Mucosa of rectum (tissue), 2 donors: ENCODE data around the gene TELO2.

Source experiments
- H3K27ac ChIP-seq, 2 donors: one replicate each; pipeline ENCODE4 v1.7.0; 2013; ENCODE audit warnings: inconsistent platforms in 2 of 2, low read depth in 2 of 2, low read length in 2 of 2
- H3K27me3 ChIP-seq, 2 donors: one replicate each; pipeline ENCODE4 v1.7.0; 2013; ENCODE audit warnings: low read length in 2 of 2; ENCODE audit not compliant: control insufficient read depth in 2 of 2, insufficient read depth in 2 of 2
- H3K36me3 ChIP-seq, 2 donors: one replicate each; pipeline ENCODE4 v1.7.0; 2013; ENCODE audit warnings: low read length in 2 of 2; ENCODE audit not compliant: control insufficient read depth in 2 of 2, insufficient read depth in 2 of 2
- H3K4me1 ChIP-seq, 2 donors: one replicate each; pipeline ENCODE4 v1.7.0; 2013; ENCODE audit warnings: low read length in 2 of 2, mild to moderate bottlenecking in 1 of 2; ENCODE audit not compliant: control insufficient read depth in 2 of 2, insufficient read depth in 2 of 2
- H3K4me3 ChIP-seq, 2 donors: one replicate each; pipeline ENCODE4 v1.7.0; 2013; ENCODE audit warnings: low read length in 2 of 2
- H3K9ac ChIP-seq, 2 donors: one replicate each; pipeline ENCODE4 v1.7.0; 2013; ENCODE audit warnings: low read length in 2 of 2, low read depth in 1 of 2, mild to moderate bottlenecking in 1 of 2
- H3K9me3 ChIP-seq, 2 donors: one replicate each; pipeline ENCODE4 v1.7.0; 2013; ENCODE audit warnings: low read length in 2 of 2; ENCODE audit not compliant: control insufficient read depth in 2 of 2
- donor health status: healthy.
- donor health status: Normal muscosa, but diverticular disease.

Gene TELO2

DNA sequence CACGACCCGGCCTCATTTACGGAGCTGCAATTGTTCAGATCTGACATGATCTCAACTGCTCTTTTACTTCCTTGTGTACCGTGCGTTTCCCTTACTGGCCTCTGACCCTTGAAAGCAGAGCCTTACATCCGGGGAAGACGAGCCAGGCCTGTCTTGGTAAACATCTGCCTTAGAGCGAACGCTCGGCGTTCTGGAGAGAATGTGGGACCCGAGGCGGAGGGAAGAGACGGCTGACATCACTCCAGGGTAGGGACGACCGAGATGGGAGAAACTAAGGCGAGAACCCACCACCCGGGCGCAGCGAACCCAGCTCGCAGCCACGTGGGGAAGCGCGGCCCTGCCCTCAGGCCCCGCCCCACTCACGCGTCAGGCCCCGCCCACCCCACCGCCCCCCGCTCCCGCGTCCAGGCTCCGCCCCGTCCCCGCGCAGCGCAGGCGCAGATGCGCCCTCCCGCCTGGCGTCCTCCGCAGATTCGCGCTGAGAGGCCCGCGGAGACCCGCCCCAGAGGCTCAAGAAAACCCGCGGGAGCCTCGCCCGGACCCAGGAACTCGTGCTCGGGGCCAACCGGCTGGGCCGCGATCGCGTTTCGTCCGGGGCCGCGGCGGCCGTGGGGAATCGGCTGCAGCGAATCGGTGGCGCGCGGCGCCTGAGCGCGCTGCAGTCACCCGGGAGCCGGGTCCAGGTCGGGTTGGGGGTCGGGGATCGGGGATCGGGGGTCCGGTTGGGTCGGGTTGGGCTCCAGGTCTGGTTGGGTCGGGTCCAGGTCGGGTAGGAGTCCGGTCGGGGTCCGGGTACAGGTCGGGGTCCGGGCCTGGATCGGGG, at the start of gene TELO2:
TELO2 (plus strand) TSS at position 438 of the 823 bp plus-strand sequence. CDS start 922 bp downstream, outside the sequence.
- Histone ChIP-seq H3K9me3 (no peaks in the 10 kb centered on the region), H3K4me1 (peaks cover 15% of the 10 kb centered on the region in 2 donors), H3K4me3 (peak within 1 kb of the TSS; percentile 76 to 86), H3K9ac (peak within 1 kb of the TSS; percentile 79 to 81), H3K27me3 (no peaks in the 10 kb centered on the region), H3K36me3 (peaks cover 10 to 19% of the 10 kb centered on the region in 2 donors), H3K27ac (peak within 1 kb of the TSS; percentile 86 to 88)

- Histone ChIP-seq H3K27me3 (no peaks in the 10 kb centered on the region), H3K9me3 (no peaks in the 10 kb centered on the region), H3K9ac (no peak overlapping the region), H3K4me1 (no peaks in the 10 kb centered on the region), H3K27ac (no peak overlapping the region), H3K36me3 (peaks cover 9 to 10% of the 10 kb centered on the region in 2 donors), H3K4me3 (no peak overlapping the region)
These were observed 49.7 kb upstream of the TELO2 start for GRCh38 chr16:1443403-1443973.

GRCh38 chr16:1443980-1444729, 49.0 kb upstream of the TELO2 start, which contains the start of gene CCDC154:
TSS of gene CCDC154 (minus strand) at chr16:1444556. CDS start at chr16:1444322, 234 bp downstream.
- no peaks in the 10 kb centered on the region for H3K27me3 ChIP-seq
- no peaks in the 10 kb centered on the region for H3K9me3 ChIP-seq
- no peak within 1 kb of the TSS for H3K9ac ChIP-seq
- no peak within 1 kb of the TSS for H3K4me3 ChIP-seq
- H3K4me1 ChIP-seq, result no peaks in the 10 kb centered on the region
- H3K36me3 ChIP-seq, result peaks cover 9 to 10% of the 10 kb centered on the region in 2 donors
- no peak within 1 kb of the TSS for H3K27ac ChIP-seq

DNA sequence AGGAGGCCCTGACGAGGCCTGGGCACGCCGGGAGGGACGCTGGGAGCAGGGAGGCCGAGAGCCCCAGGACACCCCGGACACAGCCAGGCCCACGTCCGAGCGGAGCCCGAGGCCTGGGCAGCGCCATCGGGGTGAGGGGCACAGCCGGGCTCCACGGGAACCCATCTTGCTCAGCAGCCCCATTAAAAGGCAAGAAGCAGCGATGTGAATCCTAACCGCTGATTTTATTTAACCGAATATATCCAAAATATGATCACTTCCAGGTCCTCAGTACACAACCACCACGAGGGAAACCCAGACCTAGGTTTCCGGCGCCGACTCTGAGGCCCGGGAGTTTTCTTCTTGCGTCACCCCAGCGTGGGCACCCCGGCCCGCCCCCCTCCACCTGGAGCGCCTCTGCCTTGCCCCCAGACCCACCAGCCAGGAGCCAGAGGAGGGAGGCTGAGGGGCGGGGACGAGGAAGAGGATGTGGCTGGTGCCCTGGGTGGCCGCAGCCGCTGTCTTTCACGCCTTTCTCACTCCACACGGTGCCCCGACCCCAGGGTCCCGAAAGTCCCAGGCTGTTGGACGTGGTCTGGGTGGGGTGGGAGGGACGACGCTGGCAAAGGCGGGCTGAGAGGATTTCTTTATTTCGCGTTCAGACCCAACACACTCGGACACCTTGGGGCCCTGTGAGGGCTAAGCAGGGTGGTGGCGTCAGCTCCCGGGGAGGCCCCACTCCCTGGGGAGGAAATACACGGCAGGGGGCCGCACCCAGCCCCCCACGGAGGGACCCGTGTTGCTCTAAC, 48.2 kb upstream of the TELO2 start:
- H3K4me1 ChIP-seq, result no peaks in the 10 kb centered on the region
- no peak overlapping the region for H3K27ac ChIP-seq
- no peaks in the 10 kb centered on the region for H3K27me3 ChIP-seq
- H3K36me3 ChIP-seq, result peaks cover 10 to 14% of the 10 kb centered on the region in 2 donors
- H3K9ac ChIP-seq, result no peak overlapping the region
- no peaks in the 10 kb centered on the region for H3K9me3 ChIP-seq
- no peak overlapping the region for H3K4me3 ChIP-seq

DNA sequence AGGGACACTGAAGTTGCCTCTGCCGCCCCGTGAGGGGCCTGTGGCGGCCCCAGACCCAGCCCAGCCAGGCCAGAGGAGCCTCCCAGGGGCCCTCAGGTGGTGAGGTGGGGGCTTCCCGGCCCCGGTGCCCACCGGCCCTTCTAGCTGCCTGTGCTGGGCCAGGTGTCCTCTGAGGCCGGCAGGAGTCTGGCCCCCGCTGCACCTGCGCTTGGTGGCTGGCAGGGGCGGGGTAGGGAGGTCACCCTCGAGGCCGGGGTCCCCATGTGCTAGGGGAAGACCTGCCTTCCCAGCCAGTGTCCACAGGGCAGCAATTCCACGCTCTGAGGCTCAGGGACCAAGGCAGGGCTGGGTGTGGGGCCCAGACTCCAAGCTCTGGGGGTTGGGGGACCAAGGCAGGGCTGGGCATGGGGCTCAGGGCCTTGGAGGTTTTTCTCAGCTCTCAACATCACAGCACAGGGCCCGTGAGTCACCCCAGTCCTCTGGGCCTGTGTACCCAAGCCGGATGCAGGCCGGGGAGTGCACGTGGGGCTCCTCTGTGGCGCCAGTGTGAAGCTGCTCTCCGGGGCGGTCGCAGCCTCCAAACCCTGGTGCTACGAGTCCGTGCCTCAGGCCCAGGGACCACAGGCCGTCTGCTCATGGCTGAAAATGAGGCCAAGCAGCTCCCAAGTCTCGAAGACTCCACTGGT, 47.5 kb upstream of the TELO2 start:
- peaks cover 12 to 14% of the 10 kb centered on the region in 2 donors for H3K36me3 ChIP-seq
- no peaks in the 10 kb centered on the region for H3K9me3 ChIP-seq
- H3K4me3 ChIP-seq, result no peak overlapping the region
- H3K9ac ChIP-seq, result no peak overlapping the region
- no peaks in the 10 kb centered on the region for H3K4me1 ChIP-seq
- H3K27ac ChIP-seq, result no peak overlapping the region
- no peaks in the 10 kb centered on the region for H3K27me3 ChIP-seq

- H3K9me3 ChIP-seq, result no peaks in the 10 kb centered on the region
- peaks cover 14 to 19% of the 10 kb centered on the region in 2 donors for H3K36me3 ChIP-seq
- no peaks in the 10 kb centered on the region for H3K27me3 ChIP-seq
- H3K27ac ChIP-seq, result no peak overlapping the region
- no peak overlapping the region for H3K4me3 ChIP-seq
- H3K4me1 ChIP-seq, result no peaks in the 10 kb centered on the region
- H3K9ac ChIP-seq, result no peak overlapping the region
These were observed 46.7 kb upstream of the TELO2 start for GRCh38 chr16:1446296-1447080.

GRCh38 chr16:1447965-1448364, 45.2 kb upstream of the TELO2 start:
- H3K27me3 ChIP-seq, result no peaks in the 10 kb centered on the region
- no peaks in the 10 kb centered on the region for H3K9me3 ChIP-seq
- no peak overlapping the region for H3K4me3 ChIP-seq
- no peak overlapping the region for H3K9ac ChIP-seq
- peaks cover 14 to 22% of the 10 kb centered on the region in 2 donors for H3K36me3 ChIP-seq
- no peaks in the 10 kb centered on the region for H3K4me1 ChIP-seq
- H3K27ac ChIP-seq, result no peak overlapping the region

DNA sequence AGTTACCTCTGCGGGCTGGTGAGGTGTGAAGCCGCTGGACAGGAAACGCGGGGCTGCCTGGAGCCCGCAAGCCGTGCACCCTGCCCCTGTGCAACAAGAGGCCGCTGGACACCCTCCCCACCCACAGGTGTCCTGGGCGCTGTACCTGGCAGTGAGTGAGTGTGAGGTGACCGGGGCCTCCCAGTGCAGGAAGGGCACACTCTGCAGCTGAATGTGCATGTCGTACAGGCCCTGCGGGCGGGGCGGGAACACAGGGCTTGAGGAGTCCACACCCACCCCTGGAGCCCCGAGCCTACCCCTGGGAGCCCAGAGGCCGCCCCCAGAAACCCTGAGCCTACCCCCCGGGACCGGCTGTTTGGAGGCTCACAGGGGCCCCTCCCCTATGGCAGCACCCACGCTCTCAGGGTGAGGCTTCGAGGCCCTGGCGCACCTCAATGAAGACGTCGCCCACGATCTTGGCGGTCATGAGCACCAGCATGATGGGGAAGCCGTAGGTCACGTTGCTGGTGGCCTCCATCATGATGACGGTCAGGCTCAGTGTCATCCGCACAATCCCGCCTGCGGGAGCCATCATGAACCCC, 44.5 kb upstream of the TELO2 start:
- H3K36me3 ChIP-seq, result peaks cover 14 to 27% of the 10 kb centered on the region in 2 donors
- H3K4me3 ChIP-seq, result no peak overlapping the region
- no peaks in the 10 kb centered on the region for H3K9me3 ChIP-seq
- no peak overlapping the region for H3K9ac ChIP-seq
- no peak overlapping the region for H3K27ac ChIP-seq
- no peaks in the 10 kb centered on the region for H3K4me1 ChIP-seq
- no peaks in the 10 kb centered on the region for H3K27me3 ChIP-seq
